NCI-H2227 treated with DMSO at 0.1 percent for 48 hours (cell line): ENCODE measurements around the gene LRRC49.
A peak's percentile ranks its signal among the peaks of the same experiment; 100 is the strongest.
"Not testable (repeated sequence)": the region's sequence is repeated elsewhere in the genome, so short reads cannot be mapped to it uniquely, and the experiment has no call there.

Experiments
- DNase-seq: peaks from one replicate; lab custom pipeline; 2025; lab: John Stamatoyannopoulos, UW

The LRRC49 gene

GRCh38 chr15:70892002-70892911 is at the start of gene LRRC49, which contains the start of gene THAP10:
LRRC49 (plus strand) TSS chr15:70892826; CDS start chr15:70892895, 69 bp downstream.
THAP10 (minus strand) TSS chr15:70892433; CDS start chr15:70892272, 161 bp downstream.
- peak; percentile 97 for DNase-seq

GRCh38 chr15:70845602-70846360 is 46.8 kb upstream of the LRRC49 start:
- no peak for DNase-seq

GRCh38 chr15:70851889-70852288 is 40.7 kb upstream of the LRRC49 start:
- DNase-seq = no peak

- DNase-seq = no peak
Measured at GRCh38 chr15:70852501-70853317, 39.9 kb upstream of the LRRC49 start.

- DNase-seq = peak; percentile 14
Measured at GRCh38 chr15:70853318-70853972, 39.2 kb upstream of the LRRC49 start.

GRCh38 chr15:70853973-70854665 is 38.5 kb upstream of the LRRC49 start, which contains the start of gene LARP6:
LARP6 (minus strand) TSS chr15:70854157; CDS start chr15:70854088, 69 bp downstream.
- DNase-seq = peak; percentile 11

- no peak for DNase-seq
Measured at GRCh38 chr15:70854666-70854976, 38.0 kb upstream of the LRRC49 start.

- no peak for DNase-seq
Measured at GRCh38 chr15:70855764-70856163, 36.9 kb upstream of the LRRC49 start.

GRCh38 chr15:70856177-70856883 is 36.3 kb upstream of the LRRC49 start:
- DNase-seq = no peak

- no peak for DNase-seq
Measured at GRCh38 chr15:70856884-70857561, 35.6 kb upstream of the LRRC49 start.

GRCh38 chr15:70857562-70858285 is 34.9 kb upstream of the LRRC49 start:
- no peak for DNase-seq

- not testable (repeated sequence) for DNase-seq
Measured at GRCh38 chr15:70858614-70859321, 33.9 kb upstream of the LRRC49 start.

GRCh38 chr15:70859322-70859908 is 33.2 kb upstream of the LRRC49 start:
- no peak for DNase-seq

- no peak for DNase-seq
Measured at GRCh38 chr15:70859998-70860397, 32.6 kb upstream of the LRRC49 start.

- DNase-seq = no peak
Measured at GRCh38 chr15:70863450-70864218, 29.0 kb upstream of the LRRC49 start.

- DNase-seq = no peak
Measured at GRCh38 chr15:70866982-70867641, 25.5 kb upstream of the LRRC49 start.
